ENCODE data around the gene PHYH. TPM values are rescaled to one million over a fixed set of nuclear protein-coding genes. Genes with fewer than 3 reads are reported as not detected.

Gene PHYH
- polyA plus RNA-seq, 1 donor = 41.3 TPM

Other genes with a start within 250 kb of the PHYH start
- 30.3 TPM for gene OPTN, start 199.9 kb downstream of the PHYH start, polyA plus RNA-seq (ENCODE audit: insufficient read length)
- 3.9 TPM for gene MCM10, start 138.5 kb downstream of the PHYH start, polyA plus RNA-seq (ENCODE audit: insufficient read length)
- 0.95 TPM for gene UCMA, start 65.7 kb downstream of the PHYH start, polyA plus RNA-seq (ENCODE audit: insufficient read length)
- 52.4 TPM for gene SEPHS1, start 48.2 kb upstream of the PHYH start, polyA plus RNA-seq (ENCODE audit: insufficient read length)
- gene BEND7, start 228.9 kb upstream of the PHYH start, polyA plus RNA-seq (ENCODE audit: insufficient read length) = 7.8 TPM